ENCODE data around the gene JPT1. TPM values are rescaled to one million over a fixed set of nuclear protein-coding genes. Genes with fewer than 3 reads are reported as not detected.

The JPT1 gene
- total and polyA plus RNA-seq, 2 donors (not counting 3 experiments of a cell fraction or from before 2014, with no cell fraction given) = 212 to 352 TPM

- BruUV-seq (replicated peaks) = no TSS peak
- Histone ChIP-seq H3K36me3 (ENCODE audit: control insufficient read depth in 2 of 2, extremely low read depth in 1 of 2, insufficient read depth in 2 of 2, low read length in 2 of 2) (peaks cover 13 to 38% of the 10 kb centered on the region in 2 experiments), H4K20me1 (replicated peaks; ENCODE audit: control insufficient read depth, extremely low read depth, insufficient read depth, low read length) (no peaks in the 10 kb centered on the region), H2AFZ (ENCODE audit: low read depth, low read length) (no peak overlapping the region), H3K4me2 (ENCODE audit: insufficient read depth, low read length) (no peak overlapping the region), H3K4me3 (replicated peaks in 1 of 3; ENCODE audit: insufficient read depth in 1 of 3, low read depth in 1 of 3, low read length in 3 of 3) (no peak overlapping the region), H3K9me1 (replicated peaks; ENCODE audit: control insufficient read depth, extremely low read depth, insufficient read depth, low read length) (no peaks in the 10 kb centered on the region), H3K9ac (replicated peaks; ENCODE audit: extremely low read depth, insufficient read depth, low read length) (no peak overlapping the region), H3K27me3 (ENCODE audit: control insufficient read depth in 2 of 2, insufficient read depth in 2 of 2, low read length in 2 of 2) (no peaks in the 10 kb centered on the region), H3K4me1 (ENCODE audit: control insufficient read depth, extremely low read depth, insufficient read depth, low read length) (no peaks in the 10 kb centered on the region), H3K9me3 (replicated peaks; ENCODE audit: control insufficient read depth, insufficient read depth, low read length) (no peaks in the 10 kb centered on the region), H3K27ac (ENCODE audit: insufficient read depth, low read depth, low read length) (no peak overlapping the region), H3K79me2 (ENCODE audit: control insufficient read depth, insufficient read depth, low read length) (peaks cover 53% of the 10 kb centered on the region)
- POLR2A ChIA-PET = no interaction called here
- DNase-seq (ENCODE audit: low read depth, low spot score) (no peak), FAIRE-seq (no peak)
- CTCF ChIA-PET = interaction anchor here (0.7 to 5.1 kb wide), 8 partner anchors 14 to 212 kb away, joined by 3 to 171 read pairs (median 4); no protein-coding TSS in a partner anchor
- intact Hi-C loops (cut with micrococcal nuclease) (no loop called here), dilution Hi-C loops (cut with MboI; ENCODE audit: extremely low pct_ligation_motif_present, low sequenced_read_pairs) (no loop called here)
- TF ChIP-seq JUN (IDR thresholded peaks at IDR 0.05; ENCODE audit: borderline replicate concordance, insufficient read depth, insufficient read length, low read depth) (no peak), POLR2AphosphoS5 (IDR thresholded peaks at IDR 0.05; ENCODE audit: insufficient read depth, low read depth, low read length) (no peak), EZH2 (IDR thresholded peaks at IDR 0.05; ENCODE audit: borderline replicate concordance, low read depth, low read length, severe bottlenecking) (no peak), MYC (IDR thresholded peaks at IDR 0.05; ENCODE audit: low read depth, low read length) (no peak), POLR2A (IDR thresholded peaks at IDR 0.05; ENCODE audit: low read depth, low read length) (no peak), GATA2 (IDR thresholded peaks at IDR 0.05; ENCODE audit: insufficient read depth, insufficient read length, low read depth, low read length) (no peak), FOS (IDR thresholded peaks at IDR 0.05; ENCODE audit: borderline replicate concordance, insufficient read depth, low read length) (no peak)
- TF ChIP-seq, protein P1, sequence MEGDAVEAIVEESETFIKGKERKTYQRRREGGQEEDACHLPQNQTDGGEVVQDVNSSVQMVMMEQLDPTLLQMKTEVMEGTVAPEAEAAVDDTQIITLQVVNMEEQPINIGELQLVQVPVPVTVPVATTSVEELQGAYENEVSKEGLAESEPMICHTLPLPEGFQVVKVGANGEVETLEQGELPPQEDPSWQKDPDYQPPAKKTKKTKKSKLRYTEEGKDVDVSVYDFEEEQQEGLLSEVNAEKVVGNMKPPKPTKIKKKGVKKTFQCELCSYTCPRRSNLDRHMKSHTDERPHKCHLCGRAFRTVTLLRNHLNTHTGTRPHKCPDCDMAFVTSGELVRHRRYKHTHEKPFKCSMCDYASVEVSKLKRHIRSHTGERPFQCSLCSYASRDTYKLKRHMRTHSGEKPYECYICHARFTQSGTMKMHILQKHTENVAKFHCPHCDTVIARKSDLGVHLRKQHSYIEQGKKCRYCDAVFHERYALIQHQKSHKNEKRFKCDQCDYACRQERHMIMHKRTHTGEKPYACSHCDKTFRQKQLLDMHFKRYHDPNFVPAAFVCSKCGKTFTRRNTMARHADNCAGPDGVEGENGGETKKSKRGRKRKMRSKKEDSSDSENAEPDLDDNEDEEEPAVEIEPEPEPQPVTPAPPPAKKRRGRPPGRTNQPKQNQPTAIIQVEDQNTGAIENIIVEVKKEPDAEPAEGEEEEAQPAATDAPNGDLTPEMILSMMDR (IDR thresholded peaks at IDR 0.05; ENCODE audit: extremely low read depth in 1 of 2, insufficient read depth in 1 of 2, low read depth in 1 of 2, low read length in 2 of 2) = no peak
- TF ChIP-seq, protein P2, sequence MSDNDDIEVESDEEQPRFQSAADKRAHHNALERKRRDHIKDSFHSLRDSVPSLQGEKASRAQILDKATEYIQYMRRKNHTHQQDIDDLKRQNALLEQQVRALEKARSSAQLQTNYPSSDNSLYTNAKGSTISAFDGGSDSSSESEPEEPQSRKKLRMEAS (IDR thresholded peaks at IDR 0.05; ENCODE audit: insufficient read depth, insufficient read length) = no peak
These were observed 19.2 kb upstream of the JPT1 start for GRCh38 chr17:75173526-75173925.
